GM20000 (cell line): ENCODE data around the gene PRPF31.

Experiments used
- DNase-seq: peaks from one replicate; pipeline ENCODE4 v3.0.0; 2012; ENCODE audit warnings: low spot score
- CTCF ChIP-seq: IDR thresholded peaks from 2 replicates; pipeline ENCODE4 v1.5.1; 2012; ENCODE audit warnings: mild to moderate bottlenecking, control low read depth; ENCODE audit errors: extremely low read depth, missing control alignments

Gene PRPF31

GRCh38 chr19:54172471-54173358 lies 57.2 kb downstream of the PRPF31 start, which contains the start of gene TMC4:
Gene TMC4, minus strand, starts transcription at chr19:54173160. Its CDS starts 43 bp downstream, at chr19:54173117.
- no peak for TF ChIP-seq CTCF

GRCh38 chr19:54173359-54173699 lies 57.8 kb downstream of the PRPF31 start:
- DNase-seq = no peak
- no peak for TF ChIP-seq CTCF

More at GRCh38 chr19:54172471-54173358, 57.2 kb downstream of the PRPF31 start, which contains the start of gene TMC4:
- no peak for DNase-seq

- DNase-seq = no peak
- TF ChIP-seq CTCF = no peak
Observed at GRCh38 chr19:54173951-54174834, 58.6 kb downstream of the PRPF31 start.

GRCh38 chr19:54178581-54179261 lies 63.2 kb downstream of the PRPF31 start:
- DNase-seq = no peak
- no peak for TF ChIP-seq CTCF

GRCh38 chr19:54179262-54179852 lies 63.8 kb downstream of the PRPF31 start:
- DNase-seq = no peak
- no peak for TF ChIP-seq CTCF

GRCh38 chr19:54179921-54180461 lies 64.4 kb downstream of the PRPF31 start:
- DNase-seq = peak; percentile 35
- no peak for TF ChIP-seq CTCF
